A673 (cell line): ENCODE results near the gene SMIM17. TPM values are rescaled to one million over a fixed set of nuclear protein-coding genes. Genes with fewer than 3 reads are reported as not detected.

Source experiments
- BruUV-seq: library from RNA; stranded (reverse); fragments of 400-500 nt; replicated peaks from 2 replicates; lab custom pipeline; 2021; lab: Mats Ljungman, UMichigan
- CTCF ChIA-PET: fragments of 300-600 bp; sonication (Branson Sonifier 250); formaldehyde crosslinking; loops from one replicate; lab custom pipeline; 2022; ENCODE audit warnings: antibody characterized with exemption; lab: Charles Lee
- POLR2A ChIA-PET: fragments of 300-600 bp; sonication (Branson Sonifier 250); formaldehyde crosslinking; loops from one replicate; lab custom pipeline; 2022; ENCODE audit warnings: antibody characterized with exemption; ENCODE audit not compliant: low non-redundant PET; lab: Charles Lee
- DNase-seq: peaks from one replicate; pipeline ENCODE4 v3.0.0-alpha.2; 2015; ENCODE audit warnings: low spot score
- H3K27ac ChIP-seq: fragments of 200-600 bp; sonication (generic); 2 replicates; pipeline ENCODE4 v1.5.1; 2016; ENCODE audit warnings: mixed run types, low read depth, mild to moderate bottlenecking, mixed read lengths, antibody characterized with exemption, low read length; ENCODE audit not compliant: poor library complexity, severe bottlenecking
- H3K27me3 ChIP-seq: fragments of 200-600 bp; sonication (generic); replicated peaks from 2 replicates; pipeline ENCODE4 v1.6.1; 2017; ENCODE audit warnings: mixed run types, low read depth, mild to moderate bottlenecking, mixed read lengths, antibody characterized with exemption, low read length; ENCODE audit not compliant: insufficient read depth, poor library complexity
- H3K36me3 ChIP-seq: fragments of 200-600 bp; sonication (generic); 2 replicates; pipeline ENCODE4 v1.6.1; 2016; ENCODE audit warnings: mixed run types, mild to moderate bottlenecking, mixed read lengths, antibody characterized with exemption, low read length; ENCODE audit not compliant: insufficient read depth, poor library complexity, severe bottlenecking
- H3K4me1 ChIP-seq: fragments of 200-600 bp; sonication (generic); 2 replicates; pipeline ENCODE4 v1.6.1; 2017; ENCODE audit warnings: mixed run types, mild to moderate bottlenecking, mixed read lengths, antibody characterized with exemption, low read length; ENCODE audit not compliant: insufficient read depth, poor library complexity, severe bottlenecking
- H3K4me3 ChIP-seq: fragments of 200-600 bp; sonication (generic); 2 replicates; pipeline ENCODE4 v1.5.1; 2016; ENCODE audit warnings: low read depth, mixed run types, mild to moderate bottlenecking, mixed read lengths, low read length; ENCODE audit not compliant: poor library complexity, severe bottlenecking
- H3K9me3 ChIP-seq: fragments of 200-600 bp; sonication (generic); 2 replicates; pipeline ENCODE4 v1.6.1; 2016; ENCODE audit warnings: mixed run types, low read depth, mild to moderate bottlenecking, mixed read lengths, antibody characterized with exemption, low read length; ENCODE audit not compliant: poor library complexity, severe bottlenecking
- EZH2 ChIP-seq: fragments of 200-600 bp; sonication (generic); IDR thresholded peaks from 2 replicates; pipeline ENCODE4 v1.6.1; 2017; ENCODE audit warnings: borderline replicate concordance, low read depth, mild to moderate bottlenecking, mixed read lengths, antibody characterized with exemption, low read length; ENCODE audit not compliant: poor library complexity, severe bottlenecking
- intact Hi-C: fragments of 100-400 bp; cut with micrococcal nuclease; formaldehyde crosslinking; loops from one replicate; pipeline ENCODE4 v1.10.0; 2022; ENCODE audit not compliant: unreplicated experiment
- total RNA-seq: library from RNA; stranded (reverse); gene quantifications from 2 replicates; pipeline ENCODE4 v1.2.3, GENCODE V29; 2021
- TF ChIP-seq, protein P1 (sequence below): fragments of 300-800, 200-600 bp; sonication (generic); conservative IDR thresholded peaks from 2 replicates; pipeline ENCODE4 v1.5.1; 2017; ENCODE audit warnings: low read depth, mild to moderate bottlenecking, antibody characterized with exemption, low read length, moderate library complexity, mixed read lengths

Gene SMIM17
- total RNA-seq, 1 experiment from 2014 or later = 0.52 TPM

DNA sequence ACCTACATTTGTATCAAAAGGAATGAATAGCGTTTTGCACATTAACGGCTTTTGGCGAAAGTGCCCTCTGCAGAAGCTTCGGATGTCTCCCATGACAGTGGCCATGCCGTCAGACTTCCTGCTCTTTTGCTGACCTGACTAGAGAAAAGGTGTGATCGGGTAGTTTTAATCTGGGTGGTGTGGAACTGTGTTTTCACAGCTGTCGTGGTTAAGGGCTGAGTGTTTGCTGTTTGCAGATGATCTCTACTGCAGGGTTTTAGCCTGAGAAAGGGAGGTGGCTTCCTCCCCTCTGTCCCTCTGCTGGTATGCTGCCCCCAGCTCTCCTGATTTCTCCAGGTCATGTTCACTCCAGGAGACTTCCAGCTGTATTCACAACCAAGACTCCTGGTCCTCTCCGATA, 25.4 kb upstream of the SMIM17 start:
- H3K9me3 ChIP-seq = peaks cover 13% of the 10 kb centered on the region
- TF ChIP-seq EZH2 = no peak
- TF ChIP-seq, protein P1, sequence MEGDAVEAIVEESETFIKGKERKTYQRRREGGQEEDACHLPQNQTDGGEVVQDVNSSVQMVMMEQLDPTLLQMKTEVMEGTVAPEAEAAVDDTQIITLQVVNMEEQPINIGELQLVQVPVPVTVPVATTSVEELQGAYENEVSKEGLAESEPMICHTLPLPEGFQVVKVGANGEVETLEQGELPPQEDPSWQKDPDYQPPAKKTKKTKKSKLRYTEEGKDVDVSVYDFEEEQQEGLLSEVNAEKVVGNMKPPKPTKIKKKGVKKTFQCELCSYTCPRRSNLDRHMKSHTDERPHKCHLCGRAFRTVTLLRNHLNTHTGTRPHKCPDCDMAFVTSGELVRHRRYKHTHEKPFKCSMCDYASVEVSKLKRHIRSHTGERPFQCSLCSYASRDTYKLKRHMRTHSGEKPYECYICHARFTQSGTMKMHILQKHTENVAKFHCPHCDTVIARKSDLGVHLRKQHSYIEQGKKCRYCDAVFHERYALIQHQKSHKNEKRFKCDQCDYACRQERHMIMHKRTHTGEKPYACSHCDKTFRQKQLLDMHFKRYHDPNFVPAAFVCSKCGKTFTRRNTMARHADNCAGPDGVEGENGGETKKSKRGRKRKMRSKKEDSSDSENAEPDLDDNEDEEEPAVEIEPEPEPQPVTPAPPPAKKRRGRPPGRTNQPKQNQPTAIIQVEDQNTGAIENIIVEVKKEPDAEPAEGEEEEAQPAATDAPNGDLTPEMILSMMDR = no peak
- no peak overlapping the region for H3K27ac ChIP-seq
- H3K27me3 ChIP-seq = no peaks in the 10 kb centered on the region
- ChIA-PET POLR2A (no interaction called here), CTCF (no interaction called here)
- no peak overlapping the region for H3K4me3 ChIP-seq
- H3K36me3 ChIP-seq = peaks cover 6% of the 10 kb centered on the region
- BruUV-seq = no TSS peak
- no peak for DNase-seq
- H3K4me1 ChIP-seq = no peaks in the 10 kb centered on the region
- intact Hi-C loops = no loop called here

DNA sequence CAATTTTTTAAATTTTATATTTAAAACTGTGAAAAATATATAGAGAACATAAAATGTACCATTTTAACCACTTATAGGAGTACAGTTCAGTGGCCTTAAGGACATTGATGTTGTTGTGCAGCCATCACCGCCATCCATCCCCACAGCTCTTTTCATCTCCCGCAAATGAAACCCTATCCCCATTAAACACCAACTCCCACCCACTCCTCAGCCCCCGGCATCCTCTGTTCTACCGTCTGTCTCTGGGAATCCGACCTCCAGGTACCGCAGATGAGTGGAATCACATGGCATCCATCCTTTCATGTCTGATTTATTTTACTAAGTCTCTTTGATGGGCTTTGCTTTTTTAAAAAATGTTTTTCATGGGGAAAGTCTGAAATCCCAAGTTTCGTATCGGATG, 23.8 kb upstream of the SMIM17 start:
- ChIA-PET POLR2A (no interaction called here), CTCF (no interaction called here)
- H3K36me3 ChIP-seq = peaks cover 12% of the 10 kb centered on the region
- H3K4me3 ChIP-seq = no peak overlapping the region
- H3K9me3 ChIP-seq = peaks cover 13% of the 10 kb centered on the region
- no TSS peak for BruUV-seq
- intact Hi-C loops = no loop called here
- H3K4me1 ChIP-seq = no peaks in the 10 kb centered on the region
- H3K27me3 ChIP-seq = no peaks in the 10 kb centered on the region
- no peak overlapping the region for H3K27ac ChIP-seq
- no peak for DNase-seq
- no peak for TF ChIP-seq EZH2
- TF ChIP-seq, protein P1 = no peak

DNA sequence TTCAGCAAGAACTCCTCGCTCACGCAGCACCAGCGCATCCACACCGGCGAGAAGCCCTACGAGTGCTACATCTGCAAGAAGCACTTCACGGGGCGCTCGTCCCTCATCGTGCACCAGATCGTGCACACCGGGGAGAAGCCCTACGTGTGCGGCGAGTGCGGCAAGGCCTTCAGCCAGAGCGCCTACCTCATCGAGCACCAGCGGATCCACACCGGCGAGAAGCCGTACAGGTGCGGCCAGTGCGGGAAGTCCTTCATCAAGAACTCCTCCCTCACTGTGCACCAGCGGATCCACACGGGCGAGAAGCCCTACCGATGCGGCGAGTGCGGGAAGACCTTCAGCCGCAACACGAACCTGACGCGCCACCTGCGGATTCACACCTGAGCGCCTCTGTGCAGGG, 20.6 kb upstream of the SMIM17 start:
- H3K27me3 ChIP-seq = no peaks in the 10 kb centered on the region
- no peak for DNase-seq
- H3K9me3 ChIP-seq = no peaks in the 10 kb centered on the region
- H3K36me3 ChIP-seq = peaks cover 12% of the 10 kb centered on the region
- TF ChIP-seq, protein P1 = no peak
- TF ChIP-seq EZH2 = no peak
- no peak overlapping the region for H3K27ac ChIP-seq
- BruUV-seq = no TSS peak
- no peaks in the 10 kb centered on the region for H3K4me1 ChIP-seq
- H3K4me3 ChIP-seq = no peak overlapping the region
- intact Hi-C loops = no loop called here
- ChIA-PET POLR2A (no interaction called here), CTCF (no interaction called here)
